Spleen (tissue), 7 donors: ENCODE measurements around the gene NUSAP1.

Experiments
- POLR2AphosphoS5 ChIP-seq, 3 donors: sonication (generic); formaldehyde crosslinking; IDR thresholded peaks; one replicate each; pipeline ENCODE4 v1.5.1; 2017; ENCODE audit warnings: antibody characterized with exemption in 3 of 3
- TF ChIP-seq, protein P1 (sequence below), 11 experiments: fragments of 200-600 bp in 7 of 11; fragments of 450-650 bp in 4 of 11; sonication (generic) in 4 of 11; IDR thresholded peaks in 8 of 11; conservative IDR thresholded peaks in 3 of 11; 1 replicate in 7 of 11; 2 replicates in 4 of 11; pipeline versions ENCODE4 v1.4.0 to v1.8.0; 2016 to 2021; ENCODE audit warnings: antibody characterized with exemption in 11 of 11, inconsistent platforms in 4 of 11, mild to moderate bottlenecking in 1 of 11
- donor health status: DM: no; HTN: no; CAD: no; lungs with moderate emphysema.
- donor health status: DM: no; HTN: no; CAD: no.
- donor health status: DM: no; HTN: no; CAD: no.

GRCh38 chr15:41424809-41425208 lies 92.1 kb downstream of the NUSAP1 start:
- TF ChIP-seq, protein P1, sequence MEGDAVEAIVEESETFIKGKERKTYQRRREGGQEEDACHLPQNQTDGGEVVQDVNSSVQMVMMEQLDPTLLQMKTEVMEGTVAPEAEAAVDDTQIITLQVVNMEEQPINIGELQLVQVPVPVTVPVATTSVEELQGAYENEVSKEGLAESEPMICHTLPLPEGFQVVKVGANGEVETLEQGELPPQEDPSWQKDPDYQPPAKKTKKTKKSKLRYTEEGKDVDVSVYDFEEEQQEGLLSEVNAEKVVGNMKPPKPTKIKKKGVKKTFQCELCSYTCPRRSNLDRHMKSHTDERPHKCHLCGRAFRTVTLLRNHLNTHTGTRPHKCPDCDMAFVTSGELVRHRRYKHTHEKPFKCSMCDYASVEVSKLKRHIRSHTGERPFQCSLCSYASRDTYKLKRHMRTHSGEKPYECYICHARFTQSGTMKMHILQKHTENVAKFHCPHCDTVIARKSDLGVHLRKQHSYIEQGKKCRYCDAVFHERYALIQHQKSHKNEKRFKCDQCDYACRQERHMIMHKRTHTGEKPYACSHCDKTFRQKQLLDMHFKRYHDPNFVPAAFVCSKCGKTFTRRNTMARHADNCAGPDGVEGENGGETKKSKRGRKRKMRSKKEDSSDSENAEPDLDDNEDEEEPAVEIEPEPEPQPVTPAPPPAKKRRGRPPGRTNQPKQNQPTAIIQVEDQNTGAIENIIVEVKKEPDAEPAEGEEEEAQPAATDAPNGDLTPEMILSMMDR (IDR thresholded peaks at IDR 0.05 in 8 of 11, conservative IDR thresholded peaks at IDR 0.05 in 3 of 11), result no peak
- TF ChIP-seq POLR2AphosphoS5 (IDR thresholded peaks at IDR 0.05), result no peak
